ENCODE data around the gene DENND1A. TPM values are rescaled to one million over a fixed set of nuclear protein-coding genes. Genes with fewer than 3 reads are reported as not detected.

DENND1A gene
- total and polyA plus RNA-seq, 2 of the 13 experiments (the other 11 are each of a cell fraction or from before 2014, with no cell fraction given), result 14.8 to 30.1 TPM

GRCh38 chr9:123390337-123391135 lies 539.4 kb downstream of the DENND1A start:
- in situ Hi-C loops (cut with HindIII; ENCODE audit: extremely low pct_ligation_motif_present, low pct_unique_long_range_greater_than_20kb), result no loop called here
- H3K27me3 ChIP-seq (ENCODE audit: control insufficient read depth in 1 of 2, insufficient read depth in 2 of 2, low read length in 2 of 2), result no peaks in the 10 kb centered on the region
- CTCF ChIA-PET (ENCODE audit: low intra/inter-chr PET ratio, low total read pairs), result no interaction called here
- no peaks in the 10 kb centered on the region for H3K79me2 ChIP-seq (ENCODE audit: insufficient read depth, low read length)
- no peaks in the 10 kb centered on the region for H3K4me1 ChIP-seq (ENCODE audit: insufficient read depth, low read length)
- no peaks in the 10 kb centered on the region; a peak in 2 of 5 replicates for H3K36me3 ChIP-seq (replicated peaks in 1 of 2; ENCODE audit: control insufficient read depth in 1 of 2, insufficient read depth in 2 of 2, low read length in 2 of 2)
- WGBS (ENCODE audit: low lambda C conversion rate), result 95% methylated on average over 17 of the region's 23 CpGs
- no peak overlapping the region for H3K27ac ChIP-seq (ENCODE audit: extremely low read length, insufficient read depth, low read length)
- no peak overlapping the region for H3K9ac ChIP-seq (ENCODE audit: insufficient read depth, low read depth, low read length)
- H3K4me2 ChIP-seq (ENCODE audit: low read depth, low read length), result no peak overlapping the region
- no TSS peak for BruUV-seq (replicated peaks)
- H4K20me1 ChIP-seq (ENCODE audit: insufficient read depth, low read length), result peaks cover 4% of the 10 kb centered on the region; the same call in 1 of the 2 replicates
- FAIRE-seq (no peak), ATAC-seq (no peak), DNase-seq (ENCODE audit: low spot score) (no peak)
- H2AFZ ChIP-seq (ENCODE audit: low read length), result no peak overlapping the region
- no peaks in the 10 kb centered on the region for H3K9me3 ChIP-seq (ENCODE audit: low read length)
- POLR2A ChIA-PET, result no interaction called here
- H3K4me3 ChIP-seq (replicated peaks in 1 of 3; ENCODE audit: insufficient read depth in 1 of 3, low read depth in 2 of 3, low read length in 3 of 3), result no peak overlapping the region
- TF ChIP-seq, protein P1, sequence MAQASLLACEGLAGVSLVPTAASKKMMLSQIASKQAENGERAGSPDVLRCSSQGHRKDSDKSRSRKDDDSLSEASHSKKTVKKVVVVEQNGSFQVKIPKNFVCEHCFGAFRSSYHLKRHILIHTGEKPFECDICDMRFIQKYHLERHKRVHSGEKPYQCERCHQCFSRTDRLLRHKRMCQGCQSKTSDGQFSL (CRISPR knock-in tag; IDR thresholded peaks at IDR 0.05), result no peak
- TF ChIP-seq CEBPB (IDR thresholded peaks at IDR 0.05; ENCODE audit: borderline replicate concordance, low read depth, low read length), result peak; percentile 85
- intact Hi-C loops (cut with micrococcal nuclease; ENCODE audit: unreplicated experiment), result no loop called here

GRCh38 chr9:123389698-123390097 lies 540.2 kb downstream of the DENND1A start:
- in situ Hi-C loops (cut with HindIII; ENCODE audit: extremely low pct_ligation_motif_present, low pct_unique_long_range_greater_than_20kb) (loop anchor here (5.0 kb wide), 1 partner anchor 37 kb away; no protein-coding TSS in a partner anchor), intact Hi-C loops (cut with micrococcal nuclease; ENCODE audit: unreplicated experiment) (no loop called here)
- POLR2A ChIA-PET, result no interaction called here
- Histone ChIP-seq H3K27me3 (ENCODE audit: control insufficient read depth in 1 of 2, insufficient read depth in 2 of 2, low read length in 2 of 2) (no peaks in the 10 kb centered on the region), H2AFZ (ENCODE audit: low read length) (no peak overlapping the region), H3K4me3 (replicated peaks in 1 of 3; ENCODE audit: insufficient read depth in 1 of 3, low read depth in 2 of 3, low read length in 3 of 3) (no peak overlapping the region), H3K4me1 (ENCODE audit: insufficient read depth, low read length) (no peaks in the 10 kb centered on the region), H3K9ac (ENCODE audit: insufficient read depth, low read depth, low read length) (no peak overlapping the region), H3K9me3 (ENCODE audit: low read length) (no peaks in the 10 kb centered on the region), H4K20me1 (ENCODE audit: insufficient read depth, low read length) (peaks cover 5% of the 10 kb centered on the region; the same call in 1 of the 2 replicates), H3K27ac (ENCODE audit: extremely low read length, insufficient read depth, low read length) (no peak overlapping the region), H3K79me2 (ENCODE audit: insufficient read depth, low read length) (no peaks in the 10 kb centered on the region), H3K36me3 (replicated peaks in 1 of 2; ENCODE audit: control insufficient read depth in 1 of 2, insufficient read depth in 2 of 2, low read length in 2 of 2) (no peaks in the 10 kb centered on the region; a peak in 1 of 5 replicates), H3K4me2 (ENCODE audit: low read depth, low read length) (no peak overlapping the region)
- ATAC-seq (peak; percentile 12; the same call in 2 of the 3 replicates), DNase-seq (ENCODE audit: low spot score) (no peak), FAIRE-seq (no peak)
- BruUV-seq (replicated peaks), result no TSS peak
- WGBS (ENCODE audit: low lambda C conversion rate), result 83% methylated on average over 12 of the region's 12 CpGs
- TF ChIP-seq AGO2 (optimal IDR thresholded peaks at IDR 0.05; ENCODE audit: low read depth, low read length) (peak; percentile 41), ZFY (CRISPR knock-in tag; IDR thresholded peaks at IDR 0.05) (no peak), NONO (IDR thresholded peaks at IDR 0.05) (no peak), NONO (CRISPR knock-in tag; conservative IDR thresholded peaks at IDR 0.05) (no peak), SMARCC2 (IDR thresholded peaks at IDR 0.05) (no peak), ZBTB7A (CRISPR knock-in tag; IDR thresholded peaks at IDR 0.05) (no peak), CREB1 (IDR thresholded peaks at IDR 0.05) (no peak), CREB1 (CRISPR knock-in tag; IDR thresholded peaks at IDR 0.05) (no peak), ATAD3A (CRISPR knock-in tag; IDR thresholded peaks at IDR 0.05) (no peak)
- TF ChIP-seq, protein P2, sequence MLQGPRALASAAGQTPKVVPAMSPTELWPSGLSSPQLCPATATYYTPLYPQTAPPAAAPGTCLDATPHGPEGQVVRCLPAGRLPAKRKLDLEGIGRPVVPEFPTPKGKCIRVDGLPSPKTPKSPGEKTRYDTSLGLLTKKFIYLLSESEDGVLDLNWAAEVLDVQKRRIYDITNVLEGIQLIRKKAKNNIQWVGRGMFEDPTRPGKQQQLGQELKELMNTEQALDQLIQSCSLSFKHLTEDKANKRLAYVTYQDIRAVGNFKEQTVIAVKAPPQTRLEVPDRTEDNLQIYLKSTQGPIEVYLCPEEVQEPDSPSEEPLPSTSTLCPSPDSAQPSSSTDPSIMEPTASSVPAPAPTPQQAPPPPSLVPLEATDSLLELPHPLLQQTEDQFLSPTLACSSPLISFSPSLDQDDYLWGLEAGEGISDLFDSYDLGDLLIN (CRISPR knock-in tag; IDR thresholded peaks at IDR 0.05; ENCODE audit: borderline replicate concordance), result no peak
- CTCF ChIA-PET (ENCODE audit: low intra/inter-chr PET ratio, low total read pairs), result no interaction called here
